Transverse colon (tissue), 4 donors: Measurements from ENCODE around the gene WDSUB1. TPM values are rescaled to one million over a fixed set of nuclear protein-coding genes. Genes with fewer than 3 reads are reported as not detected.

Experiments
- DNase-seq: peaks from one replicate; pipeline ENCODE4 v3.0.0-alpha.2; 2019
- H3K27ac ChIP-seq, 4 donors: fragments of 200-600 bp; sonication (generic); 2 replicates each; pipeline ENCODE4 v1.5.1; 2016 to 2018; ENCODE audit warnings: inconsistent platforms in 4 of 4
- H3K27me3 ChIP-seq: fragments of 200-600 bp; sonication (generic); 2 replicates; pipeline ENCODE4 v1.5.1; 2017; ENCODE audit warnings: inconsistent platforms
- H3K36me3 ChIP-seq, 4 donors: fragments of 200-600 bp; sonication (generic); 2 replicates each; pipeline ENCODE4 v1.5.1; 2017 to 2019; ENCODE audit warnings: inconsistent platforms in 4 of 4
- H3K4me1 ChIP-seq, 4 donors: fragments of 200-600 bp; sonication (generic); 2 replicates each; pipeline ENCODE4 v1.5.1; 2017 to 2020; ENCODE audit warnings: inconsistent platforms in 4 of 4
- H3K4me3 ChIP-seq, 4 donors: fragments of 200-600 bp; sonication (generic); 1 replicate in 1 of 4; 2 replicates in 3 of 4; pipeline versions ENCODE4 v1.5.1 to v1.6.1; 2017 to 2019; ENCODE audit warnings: inconsistent platforms in 4 of 4
- H3K9me3 ChIP-seq, 2 donors: fragments of 200-600 bp; sonication (generic); 2 replicates each; pipeline ENCODE4 v1.5.1; 2017 to 2019; ENCODE audit warnings: inconsistent platforms in 2 of 2
- EP300 ChIP-seq: sonication (generic); formaldehyde crosslinking; IDR thresholded peaks from one replicate; pipeline ENCODE4 v1.6.1; 2017; ENCODE audit warnings: antibody characterized with exemption, low read depth
- POLR2A ChIP-seq: fragments of 450-650 bp; IDR thresholded peaks from one replicate; pipeline ENCODE4 v1.6.1; 2016; ENCODE audit warnings: antibody characterized with exemption, mild to moderate bottlenecking, moderate library complexity
- POLR2AphosphoS5 ChIP-seq, 3 donors: sonication (generic); formaldehyde crosslinking; IDR thresholded peaks; one replicate each; pipeline ENCODE4 v1.6.1; 2016; ENCODE audit warnings: antibody characterized with exemption in 3 of 3
- WGBS, 2 donors: methylation state at CpG; one replicate each; pipeline ENCODE4 v1.1.5; 2018; ENCODE audit warnings: low coverage in 1 of 2; 5-methylcytosine and 5-hydroxymethylcytosine counted together
- in situ Hi-C, 4 donors: fragments of 200-750 bp; cut with MboI; loops; one replicate each; pipeline versions ENCODE4 v1.15.0 to v1.15.1; 2017; ENCODE audit warnings: low sequenced_read_pairs in 3 of 4, low pct_ligation_motif_present in 1 of 4, low pct_unique_long_range_greater_than_20kb in 1 of 4
- intact Hi-C: fragments of 100-400 bp; cut with DNase I; formaldehyde crosslinking; loops from one replicate; pipeline ENCODE4 v1.15.1; 2023; ENCODE audit warnings: low total_unique reads
- total RNA-seq, 4 donors: library from RNA; depleted of rRNA; stranded (reverse); fragments of >200 nt; gene quantifications; one replicate each; pipeline ENCODE4 v1.1.0, GENCODE V29; 2016
- TF ChIP-seq, protein P1 (sequence below), 5 experiments: fragments of 200-600 bp in 3 of 5; fragments of 450-650 bp in 2 of 5; sonication (generic) in 3 of 5; IDR thresholded peaks; 1 replicate in 2 of 5; 2 replicates in 3 of 5; pipeline ENCODE4 v1.5.1; 2016 to 2017; ENCODE audit warnings: antibody characterized with exemption in 5 of 5, inconsistent platforms in 3 of 5, mild to moderate bottlenecking in 2 of 5, moderate library complexity in 1 of 5

The WDSUB1 gene
- total RNA-seq, 4 donors from 2014 or later, result 3.4 to 10.3 (median 9.1) TPM

DNA sequence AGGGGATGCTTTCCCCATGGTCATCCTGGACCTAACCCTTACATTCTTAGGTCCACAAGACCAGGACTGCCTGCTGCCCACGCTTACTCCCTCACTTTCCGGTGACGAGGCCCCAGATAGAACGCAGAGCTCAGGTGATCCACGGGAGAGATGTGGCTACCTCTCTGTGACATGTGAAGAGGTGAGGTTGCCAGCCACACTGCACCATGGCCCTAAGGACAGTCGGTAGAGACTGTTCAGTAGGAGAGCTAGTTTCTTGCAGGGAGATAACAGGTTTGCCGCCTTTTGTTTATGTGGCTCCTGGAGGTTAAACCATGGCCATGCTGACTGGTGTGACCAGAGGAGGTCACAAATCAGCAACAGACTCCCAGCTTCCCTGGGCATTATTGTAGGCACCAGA lies 71.4 kb downstream of the WDSUB1 start:
- Histone ChIP-seq H3K27ac (no peak overlapping the region), H3K36me3 (peaks cover 0 to 18% (median 0%) of the 10 kb centered on the region in 4 donors), H3K27me3 (no peaks in the 10 kb centered on the region), H3K4me3 (no peak overlapping the region), H3K9me3 (no peaks in the 10 kb centered on the region), H3K4me1 (peaks cover 0 to 3% (median 0%) of the 10 kb centered on the region in 4 donors)
- intact Hi-C loops (no loop called here), in situ Hi-C loops (no loop called here)
- DNase-seq, result no peak
- no peak for TF ChIP-seq POLR2A
- TF ChIP-seq POLR2AphosphoS5 (IDR thresholded peaks at IDR 0.05), result no peak
- TF ChIP-seq, protein P1, sequence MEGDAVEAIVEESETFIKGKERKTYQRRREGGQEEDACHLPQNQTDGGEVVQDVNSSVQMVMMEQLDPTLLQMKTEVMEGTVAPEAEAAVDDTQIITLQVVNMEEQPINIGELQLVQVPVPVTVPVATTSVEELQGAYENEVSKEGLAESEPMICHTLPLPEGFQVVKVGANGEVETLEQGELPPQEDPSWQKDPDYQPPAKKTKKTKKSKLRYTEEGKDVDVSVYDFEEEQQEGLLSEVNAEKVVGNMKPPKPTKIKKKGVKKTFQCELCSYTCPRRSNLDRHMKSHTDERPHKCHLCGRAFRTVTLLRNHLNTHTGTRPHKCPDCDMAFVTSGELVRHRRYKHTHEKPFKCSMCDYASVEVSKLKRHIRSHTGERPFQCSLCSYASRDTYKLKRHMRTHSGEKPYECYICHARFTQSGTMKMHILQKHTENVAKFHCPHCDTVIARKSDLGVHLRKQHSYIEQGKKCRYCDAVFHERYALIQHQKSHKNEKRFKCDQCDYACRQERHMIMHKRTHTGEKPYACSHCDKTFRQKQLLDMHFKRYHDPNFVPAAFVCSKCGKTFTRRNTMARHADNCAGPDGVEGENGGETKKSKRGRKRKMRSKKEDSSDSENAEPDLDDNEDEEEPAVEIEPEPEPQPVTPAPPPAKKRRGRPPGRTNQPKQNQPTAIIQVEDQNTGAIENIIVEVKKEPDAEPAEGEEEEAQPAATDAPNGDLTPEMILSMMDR (IDR thresholded peaks at IDR 0.05), result no peak
- TF ChIP-seq EP300, result no peak
- WGBS, 2 donors, result 95% methylated on average over 7 of the region's 7 CpGs; no CpG with 5 or more reads in 1 of the 2 donors

GRCh38 chr2:159214325-159214865 lies 72.1 kb downstream of the WDSUB1 start:
- intact Hi-C loops (no loop called here), in situ Hi-C loops (no loop called here)
- no peaks in the 10 kb centered on the region for H3K9me3 ChIP-seq
- no peak overlapping the region for H3K4me3 ChIP-seq
- no peak for DNase-seq
- 98 to 100% methylated on average over 1 to 3 of the region's 3 CpGs for WGBS, 2 donors
- no peaks in the 10 kb centered on the region for H3K27me3 ChIP-seq
- peaks cover 0 to 8% (median 2%) of the 10 kb centered on the region in 4 donors for H3K4me1 ChIP-seq
- H3K36me3 ChIP-seq, result peaks cover 0 to 14% (median 0%) of the 10 kb centered on the region in 4 donors
- TF ChIP-seq POLR2AphosphoS5 (IDR thresholded peaks at IDR 0.05), result no peak
- TF ChIP-seq POLR2A, result no peak
- TF ChIP-seq EP300, result no peak
- TF ChIP-seq, protein P1 (IDR thresholded peaks at IDR 0.05), result no peak
- H3K27ac ChIP-seq, result no peak overlapping the region

DNA sequence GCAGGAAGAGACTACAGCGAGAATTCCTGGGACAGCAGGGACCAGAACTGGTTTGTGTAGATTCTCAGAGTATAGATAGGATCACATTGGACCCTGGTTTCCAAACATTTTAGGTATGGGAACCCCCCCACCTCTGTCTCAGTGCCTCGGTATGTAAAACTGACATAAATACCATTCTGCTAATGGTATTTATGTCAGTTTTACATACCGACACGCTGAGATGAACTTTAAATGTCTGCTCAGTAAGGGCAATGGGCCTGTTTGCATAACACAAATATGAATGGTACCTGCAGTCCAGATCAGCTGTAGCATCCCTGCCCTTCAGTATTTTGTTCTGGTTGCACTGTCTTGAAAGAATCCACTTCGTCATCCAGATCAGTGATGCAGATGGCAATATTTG lies 73.2 kb downstream of the WDSUB1 start:
- 85 to 87% methylated on average over 5 of the region's 5 CpGs for WGBS, 2 donors
- H3K4me1 ChIP-seq, result peaks cover 0 to 14% (median 4%) of the 10 kb centered on the region in 4 donors
- H3K9me3 ChIP-seq, result no peaks in the 10 kb centered on the region
- H3K4me3 ChIP-seq, result no peak overlapping the region
- intact Hi-C loops, result no loop called here
- H3K27ac ChIP-seq, result no peak overlapping the region
- no peak for DNase-seq
- H3K36me3 ChIP-seq, result peaks cover 0 to 4% (median 0%) of the 10 kb centered on the region in 4 donors
- TF ChIP-seq POLR2A, result no peak
- TF ChIP-seq, protein P1 (IDR thresholded peaks at IDR 0.05), result no peak
- no peak for TF ChIP-seq EP300
- TF ChIP-seq POLR2AphosphoS5 (IDR thresholded peaks at IDR 0.05), result no peak
- no peaks in the 10 kb centered on the region for H3K27me3 ChIP-seq
- in situ Hi-C loops, result no loop called here

GRCh38 chr2:159211447-159212396 lies 74.8 kb downstream of the WDSUB1 start:
- no peak for TF ChIP-seq EP300
- TF ChIP-seq POLR2A, result no peak
- intact Hi-C loops, result no loop called here
- Histone ChIP-seq H3K4me3 (no peak overlapping the region), H3K27me3 (no peaks in the 10 kb centered on the region), H3K4me1 (peaks cover 0 to 14% (median 4%) of the 10 kb centered on the region in 4 donors), H3K27ac (no peak overlapping the region), H3K36me3 (no peaks in the 10 kb centered on the region), H3K9me3 (no peaks in the 10 kb centered on the region)
- WGBS, 2 donors, result 80 to 86% methylated on average over 9 to 14 of the region's 14 CpGs
- in situ Hi-C loops, result no loop called here
- no peak for DNase-seq
